Body of pancreas (tissue), 4 donors: Measurements from ENCODE around the gene LMO7. TPM values are rescaled to one million over a fixed set of nuclear protein-coding genes. Genes with fewer than 3 reads are reported as not detected.

Source experiments
- ATAC-seq: fragments of 150-250 bp; one replicate; pipeline ENCODE4 v1.9.1; 2016
- DNase-seq, 4 donors: peaks; one replicate each; pipeline ENCODE4 v3.0.0-alpha.2; 2019
- H3K27ac ChIP-seq, 4 donors: fragments of 200-600 bp; sonication (generic); 1 replicate in 3 of 4; 2 replicates in 1 of 4; pipeline versions ENCODE4 v1.5.1 to v1.6.1; 2016 to 2019; ENCODE audit warnings: mild to moderate bottlenecking in 1 of 4, mixed read lengths in 1 of 4, moderate library complexity in 1 of 4
- H3K27me3 ChIP-seq, 2 donors: fragments of 200-600 bp; sonication (generic); one replicate each; pipeline ENCODE4 v1.6.0; 2016; ENCODE audit warnings: mild to moderate bottlenecking in 1 of 2
- H3K36me3 ChIP-seq, 2 donors: fragments of 200-600 bp; sonication (generic); replicated peaks in 1 of 2; 2 replicates each; pipeline ENCODE4 v1.5.1; 2016; ENCODE audit warnings: low read depth in 2 of 2; ENCODE audit not compliant: insufficient read depth in 1 of 2
- H3K4me1 ChIP-seq: fragments of 200-600 bp; sonication (generic); one replicate; pipeline ENCODE4 v1.6.0; 2016
- H3K4me3 ChIP-seq, 2 donors: fragments of 200-600 bp; sonication (generic); 1 replicate in 1 of 2; 2 replicates in 1 of 2; pipeline ENCODE4 v1.5.1; 2016 to 2019
- H3K9me3 ChIP-seq, 3 donors: fragments of 200-600 bp; sonication (generic); 1 replicate in 2 of 3; 2 replicates in 1 of 3; pipeline ENCODE4 v1.5.1; 2016
- CTCF ChIP-seq, 7 experiments: fragments of 450-650 bp in 4 of 7; fragments of 200-600 bp in 3 of 7; sonication (generic) in 3 of 7; IDR thresholded peaks; one replicate each; pipeline ENCODE4 v1.5.1; 2016 to 2019; ENCODE audit warnings: antibody characterized with exemption in 7 of 7
- POLR2A ChIP-seq, 3 donors: fragments of 450-650 bp; IDR thresholded peaks; one replicate each; pipeline ENCODE4 v1.6.1; 2016; ENCODE audit warnings: antibody characterized with exemption in 3 of 3, mild to moderate bottlenecking in 2 of 3
- WGBS, 2 donors: methylation state at CpG; one replicate each; pipeline ENCODE4 v1.1.5; 2017; 5-methylcytosine and 5-hydroxymethylcytosine counted together
- intact Hi-C: fragments of 100-400 bp; cut with DNase I; formaldehyde crosslinking; loops from one replicate; pipeline ENCODE4 v1.15.1; 2023
- total RNA-seq, 2 donors: library from RNA; depleted of rRNA; stranded (reverse); fragments of >200 nt; gene quantifications; one replicate each; pipeline ENCODE4 v1.1.0, GENCODE V29; 2016

LMO7 gene
- total RNA-seq, 2 donors from 2014 or later = 50.6 to 56.0 TPM

- Histone ChIP-seq H3K9me3 (no peaks in the 10 kb centered on the region), H3K36me3 (peaks cover 0 to 7% of the 10 kb centered on the region in 2 donors), H3K27me3 (no peaks in the 10 kb centered on the region), H3K27ac (no peak overlapping the region), H3K4me3 (no peak overlapping the region), H3K4me1 (no peaks in the 10 kb centered on the region)
- WGBS, 2 donors = 88 to 96% methylated on average over 2 of the region's 2 CpGs
- ATAC-seq (no peak), DNase-seq (no peak)
- intact Hi-C loops = no loop called here
- TF ChIP-seq CTCF (IDR thresholded peaks at IDR 0.05) (no peak), POLR2A (IDR thresholded peaks at IDR 0.05) (no peak)
These were observed 211.5 kb downstream of the LMO7 start for GRCh38 chr13:75847588-75847987.

- intact Hi-C loops = no loop called here
- no peak overlapping the region for H3K27ac ChIP-seq
- no peak overlapping the region for H3K4me3 ChIP-seq
- WGBS, 2 donors = 95 to 97% methylated on average over 2 to 3 of the region's 3 CpGs
- no peaks in the 10 kb centered on the region for H3K4me1 ChIP-seq
- TF ChIP-seq CTCF (IDR thresholded peaks at IDR 0.05) (no peak), POLR2A (IDR thresholded peaks at IDR 0.05) (no peak)
- peaks cover 0 to 9% of the 10 kb centered on the region in 2 donors for H3K36me3 ChIP-seq
- DNase-seq (no peak), ATAC-seq (no peak)
- H3K9me3 ChIP-seq = no peaks in the 10 kb centered on the region
- no peaks in the 10 kb centered on the region for H3K27me3 ChIP-seq
These were observed 214.8 kb downstream of the LMO7 start for GRCh38 chr13:75850916-75851315.

GRCh38 chr13:75855216-75855615, 219.1 kb downstream of the LMO7 start:
- Histone ChIP-seq H3K9me3 (no peaks in the 10 kb centered on the region), H3K4me1 (no peaks in the 10 kb centered on the region), H3K27ac (no peak overlapping the region), H3K27me3 (no peaks in the 10 kb centered on the region), H3K4me3 (no peak overlapping the region), H3K36me3 (peaks cover 0 to 7% of the 10 kb centered on the region in 2 donors)
- DNase-seq = no peak
- no peak for ATAC-seq
- intact Hi-C loops = no loop called here
- WGBS, 2 donors = 87 to 90% methylated on average over 6 of the region's 6 CpGs
- TF ChIP-seq CTCF (IDR thresholded peaks at IDR 0.05) (no peak), POLR2A (IDR thresholded peaks at IDR 0.05) (no peak)

GRCh38 chr13:75855847-75856246, 219.7 kb downstream of the LMO7 start:
- no peak for TF ChIP-seq POLR2A (IDR thresholded peaks at IDR 0.05)
- TF ChIP-seq CTCF (IDR thresholded peaks at IDR 0.05) = no peak
- Histone ChIP-seq H3K27ac (no peak overlapping the region), H3K4me3 (no peak overlapping the region), H3K27me3 (no peaks in the 10 kb centered on the region), H3K36me3 (peaks cover 0 to 7% of the 10 kb centered on the region in 2 donors), H3K9me3 (no peaks in the 10 kb centered on the region), H3K4me1 (no peaks in the 10 kb centered on the region)
- 80 to 90% methylated on average over 4 of the region's 4 CpGs for WGBS, 2 donors
- ATAC-seq (no peak), DNase-seq (no peak)
- intact Hi-C loops = no loop called here

- ATAC-seq (no peak), DNase-seq (no peak)
- 62 to 67% methylated on average over 1 of the region's 1 CpG for WGBS, 2 donors
- no peaks in the 10 kb centered on the region for H3K27me3 ChIP-seq
- no peaks in the 10 kb centered on the region for H3K9me3 ChIP-seq
- peaks cover 0 to 7% of the 10 kb centered on the region in 2 donors for H3K36me3 ChIP-seq
- no peak overlapping the region for H3K4me3 ChIP-seq
- no peak overlapping the region for H3K27ac ChIP-seq
- intact Hi-C loops = no loop called here
- H3K4me1 ChIP-seq = no peaks in the 10 kb centered on the region
- TF ChIP-seq POLR2A (IDR thresholded peaks at IDR 0.05) = no peak
- no peak for TF ChIP-seq CTCF (IDR thresholded peaks at IDR 0.05)
These were observed 221.2 kb downstream of the LMO7 start for GRCh38 chr13:75857291-75857690.
